Skeletal muscle tissue (tissue), 4 donors: ENCODE data around the gene RGS13. TPM values are rescaled to one million over a fixed set of nuclear protein-coding genes. Genes with fewer than 3 reads are reported as not detected.

Experiments
- H3K27ac ChIP-seq: one replicate; pipeline ENCODE4 v1.7.0; 2013; ENCODE audit warnings: mild to moderate bottlenecking, low read depth, low read length, inconsistent platforms
- H3K27me3 ChIP-seq, 3 donors: one replicate each; pipeline ENCODE4 v1.7.0; 2013; ENCODE audit warnings: low read length in 3 of 3; ENCODE audit not compliant: control insufficient read depth in 3 of 3, insufficient read depth in 3 of 3
- H3K36me3 ChIP-seq, 3 donors: one replicate each; pipeline ENCODE4 v1.7.0; 2013; ENCODE audit warnings: low read length in 3 of 3; ENCODE audit not compliant: control insufficient read depth in 3 of 3, insufficient read depth in 3 of 3
- H3K4me1 ChIP-seq, 3 donors: one replicate each; pipeline ENCODE4 v1.7.0; 2013; ENCODE audit warnings: low read length in 3 of 3, mild to moderate bottlenecking in 3 of 3; ENCODE audit not compliant: control insufficient read depth in 3 of 3, insufficient read depth in 3 of 3
- H3K4me3 ChIP-seq, 3 donors: one replicate each; pipeline ENCODE4 v1.7.0; 2013; ENCODE audit warnings: low read length in 3 of 3
- H3K9ac ChIP-seq, 3 donors: one replicate each; pipeline ENCODE4 v1.7.0; 2013; ENCODE audit warnings: low read length in 3 of 3, mild to moderate bottlenecking in 3 of 3, moderate library complexity in 2 of 3, low read depth in 1 of 3
- H3K9me3 ChIP-seq, 3 donors: one replicate each; pipeline ENCODE4 v1.7.0; 2013; ENCODE audit warnings: low read length in 3 of 3; ENCODE audit not compliant: control insufficient read depth in 3 of 3
- total RNA-seq: library from RNA; depleted of rRNA; stranded (reverse); fragments of >200 nt; gene quantifications from one replicate; pipeline ENCODE4 v1.2.3, GENCODE V29; 2014
- donor health status: Osteomylitis.

RGS13 gene
- total RNA-seq, 1 donor from 2014 or later: under 0.01 TPM

- Histone ChIP-seq H3K27ac (no peak overlapping the region), H3K4me1 (no peaks in the 10 kb centered on the region), H3K36me3 (no peaks in the 10 kb centered on the region), H3K9ac (no peak overlapping the region), H3K4me3 (no peak overlapping the region), H3K27me3 (no peaks in the 10 kb centered on the region), H3K9me3 (no peaks in the 10 kb centered on the region)
Observed at GRCh38 chr1:192626366-192627179, 9.4 kb upstream of the RGS13 start.

- Histone ChIP-seq H3K9me3 (no peaks in the 10 kb centered on the region), H3K4me3 (no peak overlapping the region), H3K27ac (no peak overlapping the region), H3K4me1 (no peaks in the 10 kb centered on the region), H3K36me3 (no peaks in the 10 kb centered on the region), H3K27me3 (no peaks in the 10 kb centered on the region), H3K9ac (no peak overlapping the region)
Observed at GRCh38 chr1:192627901-192628300, 8.0 kb upstream of the RGS13 start.

DNA sequence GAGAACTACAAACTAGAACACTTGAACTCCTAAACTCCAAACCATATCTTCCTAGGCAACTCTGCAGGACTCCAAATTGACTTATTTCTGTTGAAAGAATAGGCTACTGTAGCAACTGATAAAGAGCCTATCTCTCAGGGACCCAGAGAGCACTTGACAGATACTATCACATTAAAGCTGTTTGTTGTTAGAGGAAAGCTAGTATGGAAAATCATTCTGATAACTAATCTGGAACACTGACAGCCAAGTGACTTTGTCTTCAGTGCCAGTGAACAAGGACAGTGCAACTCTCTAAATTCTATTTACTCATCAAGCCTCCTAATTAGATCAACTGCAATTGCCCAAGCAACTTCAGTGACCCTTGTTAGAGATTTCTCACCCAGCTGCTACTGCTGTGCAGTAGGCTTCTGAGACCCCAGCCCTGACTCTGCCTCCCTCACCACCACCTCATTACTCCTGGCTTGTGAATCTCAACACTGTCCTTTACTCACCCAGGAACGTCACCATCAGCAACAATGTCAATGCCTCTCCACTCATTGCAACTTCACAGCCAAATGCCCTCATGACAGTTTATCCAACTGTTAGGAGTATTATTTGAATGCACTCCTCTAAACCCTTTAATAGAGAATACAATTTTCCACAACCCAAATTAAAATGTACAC lies 7.4 kb upstream of the RGS13 start:
- no peaks in the 10 kb centered on the region for H3K9me3 ChIP-seq
- H3K4me3 ChIP-seq: no peak overlapping the region
- no peak overlapping the region for H3K27ac ChIP-seq
- no peaks in the 10 kb centered on the region for H3K4me1 ChIP-seq
- H3K9ac ChIP-seq: no peak overlapping the region
- H3K36me3 ChIP-seq: no peaks in the 10 kb centered on the region
- H3K27me3 ChIP-seq: no peaks in the 10 kb centered on the region

- Histone ChIP-seq H3K4me3 (no peak overlapping the region), H3K36me3 (no peaks in the 10 kb centered on the region), H3K4me1 (no peaks in the 10 kb centered on the region), H3K9ac (no peak overlapping the region), H3K27ac (no peak overlapping the region), H3K9me3 (no peaks in the 10 kb centered on the region), H3K27me3 (no peaks in the 10 kb centered on the region)
Observed at GRCh38 chr1:192629612-192630011, 6.3 kb upstream of the RGS13 start.

DNA sequence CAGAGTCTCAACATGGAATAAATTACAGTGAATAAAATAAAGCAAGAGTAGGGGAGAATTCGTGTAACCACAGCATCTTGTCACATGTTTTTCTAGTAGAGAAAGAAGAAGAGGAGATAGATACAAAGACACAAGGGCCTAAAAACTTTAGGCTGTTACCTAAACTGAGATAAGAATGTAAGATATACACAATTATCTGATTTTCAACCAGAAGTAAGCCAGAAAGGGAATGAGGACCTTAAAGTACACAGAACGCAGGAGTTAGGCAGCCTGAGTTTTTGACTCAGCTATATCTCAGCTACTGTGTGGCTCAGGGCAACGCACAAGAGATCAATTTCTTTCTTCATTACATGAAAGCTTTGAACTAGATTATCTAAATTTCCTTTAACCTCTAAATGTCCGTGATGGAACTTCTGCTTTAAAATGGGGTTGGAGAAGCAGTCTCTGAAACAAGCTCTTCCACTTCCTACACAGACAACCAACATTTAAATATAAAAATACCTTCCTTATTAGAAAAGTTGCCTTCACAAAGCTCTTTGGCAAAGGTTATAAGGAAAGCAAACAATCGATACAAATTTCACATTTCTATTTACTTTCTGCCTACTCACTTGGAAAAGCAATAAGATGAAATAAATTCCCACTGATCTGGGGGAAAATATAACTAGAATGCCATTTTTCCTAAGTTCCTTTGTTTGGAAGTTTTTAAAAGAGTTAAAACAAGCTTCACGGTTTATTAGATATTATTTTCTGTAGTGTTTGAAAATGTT lies 5.2 kb upstream of the RGS13 start:
- Histone ChIP-seq H3K4me1 (no peaks in the 10 kb centered on the region), H3K9ac (no peak overlapping the region), H3K9me3 (no peaks in the 10 kb centered on the region), H3K4me3 (no peak overlapping the region), H3K27me3 (no peaks in the 10 kb centered on the region), H3K27ac (no peak overlapping the region), H3K36me3 (no peaks in the 10 kb centered on the region)

GRCh38 chr1:192631749-192632148 lies 4.2 kb upstream of the RGS13 start:
- Histone ChIP-seq H3K36me3 (no peaks in the 10 kb centered on the region), H3K27ac (no peak overlapping the region), H3K4me1 (no peaks in the 10 kb centered on the region), H3K9ac (no peak overlapping the region), H3K4me3 (no peak overlapping the region), H3K27me3 (no peaks in the 10 kb centered on the region), H3K9me3 (no peaks in the 10 kb centered on the region)

GRCh38 chr1:192632188-192632587 lies 3.8 kb upstream of the RGS13 start:
- no peak overlapping the region for H3K27ac ChIP-seq
- H3K36me3 ChIP-seq: no peaks in the 10 kb centered on the region
- H3K4me1 ChIP-seq: no peaks in the 10 kb centered on the region
- H3K9ac ChIP-seq: no peak overlapping the region
- H3K9me3 ChIP-seq: no peaks in the 10 kb centered on the region
- H3K4me3 ChIP-seq: no peak overlapping the region
- no peaks in the 10 kb centered on the region for H3K27me3 ChIP-seq

GRCh38 chr1:192632641-192633532 lies 3.1 kb upstream of the RGS13 start:
- Histone ChIP-seq H3K27me3 (no peaks in the 10 kb centered on the region), H3K36me3 (no peaks in the 10 kb centered on the region), H3K4me3 (no peak overlapping the region), H3K27ac (no peak overlapping the region), H3K9ac (no peak overlapping the region), H3K4me1 (no peaks in the 10 kb centered on the region), H3K9me3 (no peaks in the 10 kb centered on the region)

DNA sequence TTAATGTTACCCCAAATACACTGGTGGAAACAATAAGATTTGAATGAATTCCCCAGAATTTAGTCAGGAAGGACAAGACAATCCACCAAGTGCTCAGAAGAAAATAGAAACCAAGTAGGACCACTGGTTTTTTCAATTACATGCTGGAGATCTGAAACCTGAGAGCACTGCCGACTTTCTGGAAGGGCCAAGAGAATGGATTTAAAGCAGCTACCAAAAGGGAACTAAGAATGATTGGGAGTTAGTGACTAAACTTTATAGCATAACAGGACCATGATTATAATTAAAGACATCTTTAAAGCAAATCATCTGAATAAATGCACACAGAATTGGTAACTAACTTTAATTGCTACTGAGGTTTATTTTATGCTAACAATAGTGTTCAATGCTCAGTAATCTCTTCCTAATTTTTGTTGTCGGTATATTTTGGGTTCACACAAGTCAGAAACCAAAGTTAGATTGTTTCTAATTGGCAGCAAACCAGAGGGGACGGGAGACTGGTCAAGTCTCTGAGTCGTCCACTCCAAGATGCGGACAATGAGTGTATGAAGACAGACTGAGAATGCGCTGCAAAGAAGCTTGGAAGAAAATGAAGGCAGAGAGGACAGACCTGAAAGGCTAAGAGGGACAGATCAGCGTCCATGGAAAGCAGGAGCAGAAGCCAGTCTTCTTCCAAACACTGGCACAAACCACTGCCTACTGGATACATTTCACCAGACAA lies 2.3 kb upstream of the RGS13 start:
- H3K36me3 ChIP-seq: no peaks in the 10 kb centered on the region
- no peak overlapping the region for H3K27ac ChIP-seq
- no peak overlapping the region for H3K4me3 ChIP-seq
- no peaks in the 10 kb centered on the region for H3K27me3 ChIP-seq
- no peak overlapping the region for H3K9ac ChIP-seq
- H3K9me3 ChIP-seq: no peaks in the 10 kb centered on the region
- no peaks in the 10 kb centered on the region for H3K4me1 ChIP-seq
